ENCODE data around the gene LRRC58.
"Not testable (repeated sequence)": the region's sequence is repeated elsewhere in the genome, so short reads cannot be mapped to it uniquely, and the experiment has no call there.

Gene LRRC58

DNA sequence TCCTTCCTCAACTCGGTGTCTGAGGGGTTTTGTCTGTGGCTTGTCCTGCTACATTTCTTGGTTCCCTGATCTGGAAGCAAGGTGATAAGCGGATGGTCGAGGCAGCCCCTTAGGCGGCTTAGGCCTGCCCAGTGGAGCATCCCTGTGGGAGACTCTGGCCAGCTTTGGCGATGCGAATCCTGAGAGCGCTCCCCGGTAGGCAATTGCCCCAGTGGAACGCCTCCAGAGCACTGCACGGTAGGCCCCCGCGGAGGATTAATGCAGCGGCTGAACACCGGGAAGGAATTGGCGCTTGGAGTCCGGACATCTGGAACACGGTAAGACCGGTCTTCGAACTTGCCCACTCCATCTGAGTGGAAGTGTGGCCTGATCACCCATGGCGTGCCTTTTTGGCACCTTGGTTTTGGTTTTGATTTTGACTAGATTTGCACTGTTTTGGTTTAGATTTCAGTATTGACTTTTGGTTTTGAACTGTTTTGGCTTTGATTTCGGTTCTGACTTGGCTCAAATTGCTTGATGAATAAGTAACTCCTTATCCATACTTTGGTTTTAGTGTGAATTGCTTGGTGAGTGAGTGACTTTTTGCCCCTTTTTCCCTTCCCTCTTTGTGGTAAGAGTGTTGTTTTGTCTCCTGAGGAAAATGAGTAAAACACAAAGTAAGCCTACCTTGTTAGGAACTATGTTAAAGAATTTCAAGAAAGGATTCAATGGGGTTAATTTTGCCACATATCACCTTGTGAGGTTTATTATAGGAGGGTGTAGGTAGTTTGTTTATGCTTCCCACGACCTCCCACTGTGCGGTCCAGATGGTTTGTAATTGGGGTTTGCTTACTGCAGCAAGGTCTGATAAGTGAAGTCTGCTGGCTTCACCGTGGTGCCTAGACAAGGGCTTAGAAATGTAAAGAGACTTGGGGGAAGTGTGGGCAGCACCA lies 37.0 kb downstream of the LRRC58 start:
- Mint-ChIP-seq H3K27me3 (peaks cover 6 to 7% of the 10 kb centered on the region in 2 donors), H3K4me3 (no peak overlapping the region)
- ATAC-seq (replicated peaks), result no peak

DNA sequence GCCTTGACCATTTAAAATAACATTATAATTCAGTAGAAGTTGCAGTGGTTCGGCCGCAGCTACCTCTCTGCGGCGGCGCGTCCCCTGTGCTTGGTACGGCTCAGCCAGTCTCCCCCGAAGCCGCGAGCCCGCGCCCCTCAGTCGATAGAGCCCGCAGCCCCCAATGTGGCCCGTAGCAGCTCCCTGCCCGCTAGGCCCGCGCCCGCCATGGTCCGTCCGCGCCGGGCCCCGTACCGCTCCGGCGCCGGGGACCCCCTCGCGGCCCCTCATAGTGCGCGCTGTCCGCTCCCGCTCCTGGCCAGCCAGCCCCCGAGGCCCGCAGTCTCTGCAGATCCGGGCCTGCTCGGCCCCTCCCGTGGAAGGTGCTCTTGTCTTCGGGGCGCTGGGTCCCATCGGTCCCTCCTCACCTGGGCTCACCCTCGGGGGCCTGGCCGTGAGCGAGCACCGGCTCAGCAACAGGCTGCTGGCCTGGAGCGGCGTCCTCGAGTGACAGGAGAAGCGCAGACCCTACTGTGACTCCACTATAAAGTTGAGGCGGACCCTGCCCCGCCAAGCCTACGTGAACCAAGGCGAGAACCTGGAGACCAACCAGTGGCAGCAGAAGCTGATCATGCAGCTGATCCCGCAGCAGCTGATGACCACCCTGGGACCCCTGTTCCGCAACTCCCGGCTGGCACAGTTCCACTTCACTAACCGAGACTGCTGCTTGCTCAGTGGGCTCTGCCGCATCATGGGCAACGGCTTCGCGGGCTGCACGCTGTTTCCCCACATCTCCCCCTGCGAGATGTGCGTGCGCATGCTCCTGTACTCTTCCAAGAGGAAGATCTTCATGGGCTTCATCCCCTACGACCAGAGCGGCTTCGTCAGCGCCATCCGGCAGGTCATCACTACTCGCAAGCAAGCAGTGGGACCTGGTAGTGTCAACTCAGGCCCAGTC lies 42.4 kb downstream of the LRRC58 start:
- DNase-seq, result no peak
- H3K27me3 Mint-ChIP-seq, result peaks cover 7 to 8% of the 10 kb centered on the region in 2 donors
- ATAC-seq (replicated peaks), result no peak
- peaks cover 1 to 10% of the 10 kb centered on the region in 2 donors for H3K36me3 Mint-ChIP-seq
- no peak overlapping the region for H3K27ac Mint-ChIP-seq
- no peak overlapping the region for H3K4me3 Mint-ChIP-seq
- no peaks in the 10 kb centered on the region for H3K4me1 Mint-ChIP-seq
- peaks cover 4% of the 10 kb centered on the region in 2 donors for H3K9me3 Mint-ChIP-seq

More for the DNA sequence above, 37.0 kb downstream of the LRRC58 start:
- peaks cover 15 to 17% of the 10 kb centered on the region in 2 donors for H3K9me3 Mint-ChIP-seq
- H3K27ac Mint-ChIP-seq, result no peak overlapping the region
- no peak for DNase-seq
- H3K36me3 Mint-ChIP-seq, result peaks cover 35 to 53% of the 10 kb centered on the region in 2 donors
- peaks cover 2 to 6% of the 10 kb centered on the region in 2 donors for H3K4me1 Mint-ChIP-seq

GRCh38 chr3:120304616-120305015 lies 44.5 kb downstream of the LRRC58 start:
- ATAC-seq (replicated peaks), result no peak

GRCh38 chr3:120302361-120302760 lies 46.8 kb downstream of the LRRC58 start:
- Mint-ChIP-seq H3K4me1 (no peaks in the 10 kb centered on the region), H3K36me3 (peaks cover 0 to 5% of the 10 kb centered on the region in 2 donors), H3K27ac (no peak overlapping the region), H3K4me3 (no peak overlapping the region), H3K27me3 (peaks cover 3 to 4% of the 10 kb centered on the region in 2 donors), H3K9me3 (peaks cover 3 to 4% of the 10 kb centered on the region in 2 donors)
- DNase-seq (no peak), ATAC-seq (replicated peaks) (no peak)

More at GRCh38 chr3:120304616-120305015, 44.5 kb downstream of the LRRC58 start:
- H3K9me3 Mint-ChIP-seq, result peaks cover 4% of the 10 kb centered on the region in 2 donors
- DNase-seq, result no peak
- H3K27ac Mint-ChIP-seq, result no peak overlapping the region
- peaks cover 7 to 8% of the 10 kb centered on the region in 2 donors for H3K27me3 Mint-ChIP-seq
- H3K4me3 Mint-ChIP-seq, result no peak overlapping the region
- H3K36me3 Mint-ChIP-seq, result peaks cover 1 to 10% of the 10 kb centered on the region in 2 donors
- H3K4me1 Mint-ChIP-seq, result no peaks in the 10 kb centered on the region

- ATAC-seq (replicated peaks) (no peak), DNase-seq (no peak)
- Mint-ChIP-seq H3K4me1 (no peaks in the 10 kb centered on the region), H3K27me3 (peaks cover 0 to 3% of the 10 kb centered on the region in 2 donors), H3K27ac (no peak overlapping the region), H3K9me3 (no peaks in the 10 kb centered on the region), H3K36me3 (no peaks in the 10 kb centered on the region), H3K4me3 (no peak overlapping the region)
These were observed 48.2 kb downstream of the LRRC58 start for GRCh38 chr3:120300971-120301370.

- Mint-ChIP-seq H3K27ac (no peak overlapping the region), H3K4me1 (no peaks in the 10 kb centered on the region), H3K27me3 (peaks cover 0 to 3% of the 10 kb centered on the region in 2 donors), H3K36me3 (no peaks in the 10 kb centered on the region), H3K9me3 (peaks cover 0 to 3% of the 10 kb centered on the region in 2 donors), H3K4me3 (no peak overlapping the region)
- no peak for ATAC-seq (replicated peaks)
- DNase-seq, result no peak
These were observed 49.8 kb downstream of the LRRC58 start for GRCh38 chr3:120299403-120299802.

DNA sequence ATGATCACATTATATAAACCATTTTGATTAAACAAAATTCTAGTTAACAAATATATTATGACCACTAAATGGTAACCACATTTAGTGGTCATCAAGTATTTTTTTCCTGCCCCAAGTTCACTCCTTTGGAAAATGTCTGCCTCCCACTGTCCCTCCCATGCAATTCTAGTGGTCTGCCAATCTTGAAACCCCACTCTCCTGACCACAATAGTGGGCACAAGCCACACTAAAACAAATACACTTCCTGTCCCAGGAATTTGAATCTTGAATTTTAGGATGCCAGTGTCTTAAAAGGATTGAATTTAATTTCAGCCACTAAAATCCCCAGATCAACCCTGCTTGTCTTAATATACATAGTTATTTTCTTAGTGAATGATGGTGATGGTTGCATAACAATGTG lies 50.2 kb downstream of the LRRC58 start:
- Mint-ChIP-seq H3K27me3 (peaks cover 0 to 3% of the 10 kb centered on the region in 2 donors), H3K9me3 (peaks cover 2 to 3% of the 10 kb centered on the region in 2 donors), H3K36me3 (no peaks in the 10 kb centered on the region), H3K4me1 (no peaks in the 10 kb centered on the region), H3K27ac (no peak overlapping the region), H3K4me3 (no peak overlapping the region)
- no peak for DNase-seq
- no peak for ATAC-seq (replicated peaks)

GRCh38 chr3:120291552-120291951 lies 57.6 kb downstream of the LRRC58 start:
- not testable (repeated sequence) for ATAC-seq (replicated peaks); DNase-seq; H3K4me1 Mint-ChIP-seq; H3K4me3 Mint-ChIP-seq; H3K27ac Mint-ChIP-seq; H3K36me3 Mint-ChIP-seq
- peaks cover 30 to 39% of the 10 kb centered on the region in 2 donors for H3K27me3 Mint-ChIP-seq
- peaks cover 18 to 20% of the 10 kb centered on the region in 2 donors for H3K9me3 Mint-ChIP-seq

DNA sequence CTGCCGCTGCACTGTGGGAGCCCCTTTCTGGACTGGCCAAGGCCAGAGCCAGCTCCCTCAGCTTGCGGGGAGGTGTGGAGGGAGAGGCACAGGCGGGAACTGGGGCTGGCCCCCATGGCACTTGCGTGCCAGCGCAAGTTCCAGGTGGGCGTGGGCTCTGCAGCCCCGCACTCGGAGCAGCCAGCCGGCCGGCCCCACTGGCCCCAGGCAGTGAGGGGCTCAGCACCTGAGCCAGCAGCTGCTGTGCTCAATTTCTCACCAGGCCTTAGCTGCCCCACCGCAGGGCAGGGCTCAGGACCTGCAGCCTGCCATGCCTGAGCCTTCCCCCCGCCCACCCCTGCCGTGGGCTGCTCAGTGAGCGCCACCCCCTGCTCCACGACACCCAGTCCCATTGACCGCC lies 59.5 kb downstream of the LRRC58 start:
- H3K4me3 Mint-ChIP-seq, result no peak overlapping the region
- no peak overlapping the region for H3K27ac Mint-ChIP-seq
- H3K4me1 Mint-ChIP-seq, result peaks cover 0 to 1% of the 10 kb centered on the region in 2 donors
- H3K36me3 Mint-ChIP-seq, result peaks cover 0 to 8% of the 10 kb centered on the region in 2 donors
- H3K27me3 Mint-ChIP-seq, result peaks cover 39 to 52% of the 10 kb centered on the region in 2 donors
- DNase-seq (no peak), ATAC-seq (replicated peaks) (no peak)
- H3K9me3 Mint-ChIP-seq, result peaks cover 17 to 20% of the 10 kb centered on the region in 2 donors

- Mint-ChIP-seq H3K36me3 (no peaks in the 10 kb centered on the region), H3K27me3 (peaks cover 44 to 60% of the 10 kb centered on the region in 2 donors), H3K27ac (no peak overlapping the region), H3K9me3 (peaks cover 3 to 5% of the 10 kb centered on the region in 2 donors), H3K4me3 (no peak overlapping the region), H3K4me1 (peaks cover 0 to 3% of the 10 kb centered on the region in 2 donors)
- ATAC-seq (replicated peaks), result no peak
- DNase-seq, result no peak
These were observed 62.7 kb downstream of the LRRC58 start for GRCh38 chr3:120286465-120286864.

- peaks cover 45 to 66% of the 10 kb centered on the region in 2 donors for H3K27me3 Mint-ChIP-seq
These were observed 63.7 kb downstream of the LRRC58 start for GRCh38 chr3:120285508-120285841.

GRCh38 chr3:120284747-120285507 lies 64.2 kb downstream of the LRRC58 start, which contains the start of gene GPR156:
TSS of gene GPR156 (minus strand) at chr3:120285222. CDS start at chr3:120244098, 41,124 bp downstream.
- Mint-ChIP-seq H3K9me3 (peaks cover 1 to 2% of the 10 kb centered on the region in 2 donors), H3K27me3 (peaks cover 45 to 67% of the 10 kb centered on the region in 2 donors), H3K27ac (no peak within 1 kb of the TSS), H3K4me3 (peak within 1 kb of the TSS; percentile 47 to 59), H3K4me1 (peaks cover 0 to 3% of the 10 kb centered on the region in 2 donors), H3K36me3 (no peaks in the 10 kb centered on the region)
- DNase-seq, result no peak
- ATAC-seq (replicated peaks), result peak; percentile 72 to 83

More at GRCh38 chr3:120285508-120285841, 63.7 kb downstream of the LRRC58 start:
- H3K27ac Mint-ChIP-seq, result no peak overlapping the region
- H3K9me3 Mint-ChIP-seq, result peaks cover 1 to 3% of the 10 kb centered on the region in 2 donors
- ATAC-seq (replicated peaks), result no peak
- H3K4me3 Mint-ChIP-seq, result no peak overlapping the region
- DNase-seq, result no peak
- peaks cover 0 to 3% of the 10 kb centered on the region in 2 donors for H3K4me1 Mint-ChIP-seq
- no peaks in the 10 kb centered on the region for H3K36me3 Mint-ChIP-seq

DNA sequence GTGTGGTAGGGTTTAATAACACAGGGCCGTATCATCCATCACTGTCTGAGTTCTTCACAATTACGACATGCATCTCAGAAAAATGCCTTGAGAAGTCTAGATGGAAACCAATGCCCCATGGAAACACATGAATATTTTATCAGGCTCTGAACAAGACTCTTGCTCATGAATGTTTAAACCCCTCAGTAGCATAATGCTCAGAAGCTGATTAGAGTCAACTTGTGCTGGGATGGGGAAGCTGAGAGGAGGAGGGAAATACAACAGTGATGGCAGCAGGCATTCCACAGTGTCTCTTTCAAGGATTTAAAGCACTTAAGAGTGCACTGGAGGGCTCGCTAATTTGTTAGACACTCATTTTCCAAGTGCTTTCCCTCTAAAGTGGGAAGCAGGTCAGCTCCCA lies 67.9 kb downstream of the LRRC58 start:
- DNase-seq (no peak), ATAC-seq (replicated peaks) (no peak)
- H3K9me3 Mint-ChIP-seq, result no peaks in the 10 kb centered on the region
- H3K27me3 Mint-ChIP-seq, result peaks cover 37 to 67% of the 10 kb centered on the region in 2 donors
- no peak overlapping the region for H3K27ac Mint-ChIP-seq
- no peaks in the 10 kb centered on the region for H3K36me3 Mint-ChIP-seq
- H3K4me1 Mint-ChIP-seq, result peaks cover 0 to 3% of the 10 kb centered on the region in 2 donors
- no peak overlapping the region for H3K4me3 Mint-ChIP-seq
